Heart right ventricle (tissue), 16 donors: Measurements from ENCODE around the gene BIRC6. TPM values are rescaled to one million over a fixed set of nuclear protein-coding genes. Genes with fewer than 3 reads are reported as not detected.

Experiments used
- ATAC-seq, 8 donors: fragments of 200-7000 bp; cut with Tn5 transposase; one replicate each; pipeline ENCODE4 v1.9.1; 2020; ENCODE audit warnings: mild to moderate bottlenecking in 8 of 8, moderate library complexity in 8 of 8, moderate number of reproducible peaks in 1 of 8
- DNase-seq, 2 donors: peaks; one replicate each; pipeline ENCODE4 v3.0.0-alpha.2; 2020
- H3K27ac ChIP-seq, 10 donors: fragments of 200-600 bp; sonication (generic) in 2 of 10; one replicate each; pipeline versions ENCODE4 v1.5.0 to v1.8.0; 2020 to 2022; ENCODE audit warnings: mild to moderate bottlenecking in 3 of 10
- H3K27me3 ChIP-seq, 7 donors: fragments of 200-600 bp; one replicate each; pipeline ENCODE4 v1.8.0; 2021 to 2022; ENCODE audit warnings: mild to moderate bottlenecking in 2 of 7
- H3K36me3 ChIP-seq, 9 donors: fragments of 200-600 bp; sonication (generic) in 1 of 9; one replicate each; pipeline versions ENCODE4 v1.5.0 to v1.8.0; 2020 to 2022; ENCODE audit warnings: mild to moderate bottlenecking in 2 of 9
- H3K4me1 ChIP-seq, 9 donors: fragments of 200-600 bp; sonication (generic) in 1 of 9; one replicate each; pipeline versions ENCODE4 v1.5.0 to v1.8.0; 2020 to 2022; ENCODE audit warnings: mild to moderate bottlenecking in 4 of 9
- H3K4me3 ChIP-seq, 10 donors: fragments of 200-600 bp; sonication (generic) in 2 of 10; one replicate each; pipeline versions ENCODE4 v1.5.0 to v1.8.0; 2020 to 2022; ENCODE audit warnings: mild to moderate bottlenecking in 7 of 10, moderate library complexity in 2 of 10
- H3K9me3 ChIP-seq, 11 donors: fragments of 200-600 bp in 10 of 11; sonication (generic) in 2 of 11; one replicate each; pipeline versions ENCODE4 v1.5.0 to v1.8.0; 2013 to 2022; ENCODE audit warnings: mild to moderate bottlenecking in 2 of 11, control low read depth in 1 of 11, moderate library complexity in 1 of 11
- WGBS, 2 donors: extraction: QIAGEN DNeasy Blood & Tissue Kit; methylation state at CpG; one replicate each; pipeline ENCODE4 v1.1.7; 2013; ENCODE audit warnings: inconsistent platforms in 1 of 2; 5-methylcytosine and 5-hydroxymethylcytosine counted together
- intact Hi-C, 10 donors: fragments of 100-400 bp; cut with DNase I; formaldehyde crosslinking; loops; one replicate each; pipeline versions ENCODE4 v1.11.1 to v1.14.2; 2022
- polyA plus RNA-seq, 2 donors: library from polyadenylated mRNA; stranded (reverse); fragments of 200-250 nt; gene quantifications; one replicate each; pipeline ENCODE4 v1.2.3, GENCODE V29; 2013
- total RNA-seq, 10 donors: library from RNA; stranded (reverse); fragmentation: NEBNext Ultra II Directional in 3 of 10; extraction: Animal tissue kit (Norgen Biotek cat#: 25700) in 3 of 10; gene quantifications; one replicate each; pipeline versions ENCODE4 v1.2.1 to v1.2.4, GENCODE V29; 2021 to 2023
- TF ChIP-seq, protein P1 (sequence below), 9 donors: fragments of 200-600 bp; sonication (generic) in 2 of 9; IDR thresholded peaks; one replicate each; pipeline versions ENCODE4 v1.5.0 to v1.8.0; 2021 to 2022; ENCODE audit warnings: antibody characterized with exemption in 9 of 9, mild to moderate bottlenecking in 5 of 9, moderate library complexity in 1 of 9
- donor health status: Arrhythmogenic right ventricular cardiomyopathy.
- donor health status: ischemic (EF 13 %, LVEDD 7.1; RV severe dilation, severe dysfunction).
- donor health status: healthy with polysubstance abuse.
- donor health status: DM: no; HTN: yes; CAD: no.
- donor health status: DM: no; HTN: no; CAD: no.
- donor health status: ischemic (EF 25% LVEDD 6.9; RV normal size, moderate dysfunction).
- donor health status: ischemic (EF 25% LVEDD 5.7; RV mildly dilated, moderate dysfunction).
- donor health status: healthy.
- donor health status: DM: yes; HTN: yes; CAD: no.
- donor health status: Ischemic cardiomyopathy.
- donor health status: ischemic (EF 35%, LVEDD 5.7; RV mildly dilated, moderate dysfunction).
- donor health status: nonischemic (EF 11% LVEDD 7.7; RV severe dilation, severe dysfunction).
- donor health status: DM: yes; HTN: yes; CAD: no.
- donor health status: PGD.
- donor health status: ischemic (EF 29% LVEDD 5.4; RV normal size, mild dysfunction).
- donor health status: nonischemic (EF 23%, LVEDD 6.1; RV moderate dilation, normal function).

Gene BIRC6
- total and polyA plus RNA-seq, 12 donors: 12.8 to 64.0 (median 47.6) TPM

DNA sequence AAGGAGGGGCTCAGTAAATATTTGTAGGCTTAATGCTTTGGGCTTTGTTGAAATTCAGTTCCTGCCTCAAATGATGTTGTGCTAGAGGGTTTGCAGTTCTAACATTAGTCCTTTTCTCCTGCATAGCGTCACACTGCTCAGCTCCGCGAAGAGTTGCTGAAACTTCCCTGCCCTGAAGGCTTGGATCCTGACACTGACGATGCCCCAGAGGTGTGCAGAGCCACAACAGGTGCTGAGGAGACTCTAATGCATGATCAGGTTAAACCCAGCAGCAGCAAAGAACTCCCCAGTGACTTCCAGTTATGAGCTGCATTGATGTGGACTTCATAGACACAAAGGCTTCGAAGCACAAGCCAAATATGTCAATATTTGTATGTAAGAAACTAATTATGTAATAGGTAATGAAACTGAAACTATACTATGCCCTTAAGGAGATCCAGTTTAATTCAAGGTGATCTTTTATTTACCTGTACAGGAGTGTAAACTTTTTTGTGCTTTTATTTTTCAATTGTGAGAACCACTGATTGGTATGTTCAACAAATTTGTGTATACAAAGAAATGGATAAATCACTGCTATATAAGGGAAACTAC lies 260.9 kb downstream of the BIRC6 start:
- ATAC-seq (no peak), DNase-seq (no peak)
- intact Hi-C loops: no loop called here
- peaks cover 0 to 11% (median 7%) of the 10 kb centered on the region in 9 donors for H3K4me1 ChIP-seq
- no peaks in the 10 kb centered on the region for H3K27me3 ChIP-seq
- no peak overlapping the region for H3K4me3 ChIP-seq
- 96% methylated on average over 5 of the region's 5 CpGs for WGBS, 2 donors
- TF ChIP-seq, protein P1, sequence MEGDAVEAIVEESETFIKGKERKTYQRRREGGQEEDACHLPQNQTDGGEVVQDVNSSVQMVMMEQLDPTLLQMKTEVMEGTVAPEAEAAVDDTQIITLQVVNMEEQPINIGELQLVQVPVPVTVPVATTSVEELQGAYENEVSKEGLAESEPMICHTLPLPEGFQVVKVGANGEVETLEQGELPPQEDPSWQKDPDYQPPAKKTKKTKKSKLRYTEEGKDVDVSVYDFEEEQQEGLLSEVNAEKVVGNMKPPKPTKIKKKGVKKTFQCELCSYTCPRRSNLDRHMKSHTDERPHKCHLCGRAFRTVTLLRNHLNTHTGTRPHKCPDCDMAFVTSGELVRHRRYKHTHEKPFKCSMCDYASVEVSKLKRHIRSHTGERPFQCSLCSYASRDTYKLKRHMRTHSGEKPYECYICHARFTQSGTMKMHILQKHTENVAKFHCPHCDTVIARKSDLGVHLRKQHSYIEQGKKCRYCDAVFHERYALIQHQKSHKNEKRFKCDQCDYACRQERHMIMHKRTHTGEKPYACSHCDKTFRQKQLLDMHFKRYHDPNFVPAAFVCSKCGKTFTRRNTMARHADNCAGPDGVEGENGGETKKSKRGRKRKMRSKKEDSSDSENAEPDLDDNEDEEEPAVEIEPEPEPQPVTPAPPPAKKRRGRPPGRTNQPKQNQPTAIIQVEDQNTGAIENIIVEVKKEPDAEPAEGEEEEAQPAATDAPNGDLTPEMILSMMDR (IDR thresholded peaks at IDR 0.05): no peak
- H3K27ac ChIP-seq: no peak overlapping the region
- peaks cover 0 to 96% (median 21%) of the 10 kb centered on the region in 9 donors for H3K36me3 ChIP-seq
- no peaks in the 10 kb centered on the region for H3K9me3 ChIP-seq

DNA sequence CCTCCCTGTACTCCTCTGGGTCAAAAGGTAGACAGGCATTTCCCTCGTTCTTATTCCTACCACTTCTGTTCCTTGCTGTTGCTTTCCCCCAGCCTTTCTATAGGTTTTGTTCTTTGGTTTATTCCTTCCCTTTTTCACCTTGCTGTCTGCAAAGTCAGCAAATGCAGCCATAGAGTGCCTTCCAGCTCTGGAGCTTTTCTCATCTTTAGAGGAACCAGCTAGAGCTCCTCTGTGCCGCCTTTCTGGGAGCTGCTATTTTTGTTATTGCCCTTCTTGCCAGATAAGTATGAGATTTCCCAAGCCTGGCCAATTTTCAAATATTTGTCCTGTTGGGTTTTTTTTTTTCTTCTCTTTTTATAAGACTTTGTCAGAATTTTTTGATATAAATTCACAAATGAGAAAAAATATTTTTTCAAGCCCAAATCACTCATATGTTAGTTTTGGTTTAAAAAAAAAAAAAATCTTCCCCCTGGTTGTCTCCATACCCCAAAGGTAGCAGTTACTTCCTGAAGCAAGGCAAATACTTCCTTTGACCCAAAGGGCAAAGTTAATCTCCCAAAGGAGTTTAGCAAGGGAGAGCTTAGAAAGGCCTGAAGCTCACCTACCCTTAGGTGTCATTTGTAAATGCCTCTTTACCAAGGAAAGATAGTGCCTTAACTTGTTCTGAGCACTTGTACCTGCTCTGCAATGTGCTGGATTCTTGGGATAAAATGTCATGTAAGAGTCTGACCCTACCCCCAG lies 265.9 kb downstream of the BIRC6 start:
- TF ChIP-seq, protein P1 (IDR thresholded peaks at IDR 0.05): no peak
- intact Hi-C loops: loop anchor here in 1 of 10 donors (10.0 kb wide), 1 partner anchor 122 kb away; no protein-coding TSS in a partner anchor
- peaks cover 0 to 22% (median 13%) of the 10 kb centered on the region in 9 donors for H3K4me1 ChIP-seq
- no peaks in the 10 kb centered on the region for H3K27me3 ChIP-seq
- 33% methylated on average over 2 of the region's 2 CpGs for WGBS, 2 donors
- H3K9me3 ChIP-seq: no peaks in the 10 kb centered on the region
- H3K27ac ChIP-seq: peak overlapping the region in 7 of 10 donors; percentile 2 to 58 (median 40)
- H3K4me3 ChIP-seq: no peak overlapping the region
- DNase-seq (no peak), ATAC-seq (peak in 4 of 8 donors; percentile 29 to 52 (median 41))
- H3K36me3 ChIP-seq: peaks cover 0 to 49% (median 0%) of the 10 kb centered on the region in 9 donors

DNA sequence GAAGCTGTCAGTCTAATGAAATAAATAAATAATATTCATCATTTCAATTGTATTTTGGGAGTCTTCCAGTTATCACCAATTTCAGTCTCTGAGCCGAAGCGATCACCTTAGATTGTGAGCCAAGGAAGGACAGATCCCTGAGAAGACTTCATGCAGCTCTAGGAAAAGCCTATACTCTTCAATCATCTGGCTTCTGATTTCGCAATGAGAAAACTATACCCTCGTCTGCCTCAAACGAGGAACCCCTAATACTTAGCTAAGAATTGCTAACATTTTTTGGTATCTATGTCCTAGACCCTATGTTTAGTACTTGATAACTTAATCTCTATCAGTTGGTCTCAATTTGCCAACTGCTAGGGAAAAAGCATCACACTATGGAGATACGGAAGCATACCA lies 266.5 kb downstream of the BIRC6 start:
- H3K27ac ChIP-seq: peak overlapping the region in 2 of 10 donors; percentile 32 to 40
- H3K9me3 ChIP-seq: no peaks in the 10 kb centered on the region
- peaks cover 0 to 44% (median 0%) of the 10 kb centered on the region in 9 donors for H3K36me3 ChIP-seq
- H3K4me1 ChIP-seq: peaks cover 0 to 22% (median 14%) of the 10 kb centered on the region in 9 donors
- intact Hi-C loops: loop anchor here in 1 of 10 donors (10.0 kb wide), 1 partner anchor 121 kb away; no protein-coding TSS in a partner anchor
- TF ChIP-seq, protein P1 (IDR thresholded peaks at IDR 0.05): no peak
- no peaks in the 10 kb centered on the region for H3K27me3 ChIP-seq
- DNase-seq (no peak), ATAC-seq (no peak)
- H3K4me3 ChIP-seq: no peak overlapping the region
- WGBS, 2 donors: 85 to 87% methylated on average over 6 of the region's 6 CpGs

DNA sequence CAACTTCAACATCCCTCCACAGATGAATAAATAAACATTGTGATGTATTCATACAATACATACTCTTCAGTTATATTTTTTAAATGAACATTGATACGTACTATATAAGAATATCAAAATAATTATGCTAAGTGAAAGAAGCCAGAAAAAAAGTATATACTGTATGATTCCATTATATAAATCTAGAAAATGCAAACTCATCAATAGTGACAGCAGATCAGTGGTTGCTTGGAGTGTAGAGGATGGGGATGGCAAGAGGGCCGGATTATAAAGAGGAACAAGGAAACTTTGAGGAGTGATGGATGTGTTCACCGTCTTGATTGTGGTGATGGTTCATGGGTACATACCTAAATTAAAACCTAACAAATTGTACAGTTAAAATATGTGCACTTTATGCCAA lies 268.0 kb downstream of the BIRC6 start:
- intact Hi-C loops: loop anchor here in 1 of 10 donors (10.0 kb wide), 1 partner anchor 120 kb away; no protein-coding TSS in a partner anchor

More for the DNA sequence above, 268.0 kb downstream of the BIRC6 start:
- Histone ChIP-seq H3K27me3 (no peaks in the 10 kb centered on the region), H3K36me3 (peaks cover 0 to 33% (median 0%) of the 10 kb centered on the region in 9 donors), H3K4me3 (no peak overlapping the region), H3K27ac (no peak overlapping the region), H3K9me3 (no peaks in the 10 kb centered on the region), H3K4me1 (peaks cover 0 to 37% (median 24%) of the 10 kb centered on the region in 9 donors)
- ATAC-seq: no peak
- DNase-seq: no peak
- 87 to 89% methylated on average over 3 of the region's 3 CpGs for WGBS, 2 donors
- TF ChIP-seq, protein P1 (IDR thresholded peaks at IDR 0.05): no peak
